ENCODE data around the gene NEGR1. TPM values are rescaled to one million over a fixed set of nuclear protein-coding genes. Genes with fewer than 3 reads are reported as not detected.

NEGR1 gene
- total and polyA plus RNA-seq, 2 experiments from 2014 or later, result 0.57 to 0.94 TPM

DNA sequence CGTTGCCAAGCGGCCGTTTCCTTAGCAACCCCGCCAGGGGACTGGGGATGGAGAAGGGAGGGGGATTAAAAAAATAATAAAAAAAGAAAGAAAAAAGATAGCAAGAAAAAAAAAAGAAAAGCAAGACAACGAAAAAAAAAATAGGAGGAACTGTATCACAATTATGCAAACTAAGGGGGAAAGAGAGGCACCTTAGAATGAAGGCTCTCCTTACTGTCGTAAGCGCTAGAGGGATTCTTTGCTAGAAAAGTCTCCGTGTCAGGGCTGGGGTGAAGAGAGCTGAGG is 625 bp upstream of the NEGR1 start (continued):
- TF ChIP-seq ZNF331 (CRISPR knock-in tag; IDR thresholded peaks at IDR 0.05; ENCODE audit: low read depth), result no peak
- no peak for TF ChIP-seq ZNF462 (CRISPR knock-in tag; IDR thresholded peaks at IDR 0.05)
- no peak for TF ChIP-seq JUNB (IDR thresholded peaks at IDR 0.05; ENCODE audit: unreplicated experiment)
- no peak for TF ChIP-seq EZH2 (IDR thresholded peaks at IDR 0.05; ENCODE audit: low read depth, unreplicated experiment)
- no peak for TF ChIP-seq CREB1 (CRISPR knock-in tag; IDR thresholded peaks at IDR 0.05; ENCODE audit: low read depth)
- TF ChIP-seq POLR2AphosphoS5 (IDR thresholded peaks at IDR 0.05; ENCODE audit: low read depth), result no peak

GRCh38 chr1:72281637-72282270 is 585 bp downstream of the NEGR1 start:
- ATAC-seq (no peak; the same call in 2 of the 3 replicates), DNase-seq (ENCODE audit: low spot score) (peak; percentile 35)
- Histone ChIP-seq H3K9me2 (ENCODE audit: insufficient read depth) (no peaks in the 10 kb centered on the region), H3K4me3 (peak overlapping the region; percentile 91), H3K36me3 (ENCODE audit: insufficient read depth) (no peaks in the 10 kb centered on the region), H3K27me3 (ENCODE audit: insufficient read depth) (peaks cover 45% of the 10 kb centered on the region), H3K79me2 (replicated peaks; ENCODE audit: insufficient read depth) (no peaks in the 10 kb centered on the region), H3K4me1 (ENCODE audit: insufficient read depth) (peaks cover 22% of the 10 kb centered on the region), H3F3A (replicated peaks; ENCODE audit: low read depth) (peaks cover 4% of the 10 kb centered on the region; the same call in 1 of the 2 replicates), H3K4me2 (peak overlapping the region; percentile 89), H3K27ac (ENCODE audit: low read depth) (no peak overlapping the region), H2AFZ (peak overlapping the region; percentile 98), H4K20me1 (replicated peaks; ENCODE audit: insufficient read depth) (no peaks in the 10 kb centered on the region)
- peaks cover 17% of the 10 kb centered on the region for H3K4me1 Mint-ChIP-seq
- H3K9me3 Mint-ChIP-seq, result no peaks in the 10 kb centered on the region; the same call in 2 of the 3 replicates
- H3K36me3 Mint-ChIP-seq (ENCODE audit: low read depth), result no peaks in the 10 kb centered on the region; the same call in 2 of the 3 replicates
- no peak overlapping the region; the same call in 2 of the 3 replicates for H3K4me3 Mint-ChIP-seq
- peaks cover 17% of the 10 kb centered on the region for H3K27me3 Mint-ChIP-seq (ENCODE audit: insufficient read depth, low read depth, poor library complexity)
- H3K27ac Mint-ChIP-seq, result no peak overlapping the region
- TF ChIP-seq ZNF462 (CRISPR knock-in tag; IDR thresholded peaks at IDR 0.05) (no peak), STAT1 (IDR thresholded peaks at IDR 0.05; ENCODE audit: unreplicated experiment) (no peak), CREB1 (CRISPR knock-in tag; IDR thresholded peaks at IDR 0.05; ENCODE audit: low read depth) (no peak), NANOG (IDR thresholded peaks at IDR 0.05; ENCODE audit: borderline replicate concordance) (no peak)

All from GM23338 (cell line).